GM21526 (cell line): ENCODE measurements around the gene P2RX6.

Experiments
- ATAC-seq: cut with Tn5 transposase; IDR thresholded peaks from one replicate; pipeline ENCODE4 v1.9.1; 2021; ENCODE audit warnings: moderate library complexity; ENCODE audit not compliant: unreplicated experiment, low FRiP score

P2RX6 gene

DNA sequence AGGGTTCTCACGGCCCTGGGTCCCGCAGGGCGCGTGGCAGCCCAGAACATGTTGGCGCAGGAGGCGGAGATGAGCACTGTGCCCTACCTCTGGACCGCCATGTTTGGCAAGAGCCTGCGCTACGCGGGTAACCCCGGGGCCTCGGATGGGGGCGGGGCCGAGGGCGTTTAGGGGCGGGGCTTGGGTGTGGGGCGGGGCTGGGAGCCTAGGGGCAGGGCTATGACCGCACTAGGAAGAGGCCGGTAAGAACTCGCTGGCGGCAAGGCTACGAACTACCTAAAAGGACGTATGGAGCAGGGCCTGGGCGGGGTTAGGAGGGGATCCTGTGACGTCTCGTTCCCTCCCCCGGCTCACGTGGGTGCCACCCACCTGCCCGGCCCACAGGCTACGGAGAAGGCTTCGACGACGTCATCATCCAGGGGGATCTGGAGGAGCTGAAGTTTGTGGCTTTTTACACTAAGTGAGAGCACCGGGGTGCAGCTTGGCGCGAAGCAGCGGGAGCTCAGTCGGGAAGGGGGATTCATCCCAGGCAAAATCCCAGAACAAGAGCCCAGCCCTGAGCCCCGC lies 35.6 kb upstream of the P2RX6 start:
- no peak for ATAC-seq

DNA sequence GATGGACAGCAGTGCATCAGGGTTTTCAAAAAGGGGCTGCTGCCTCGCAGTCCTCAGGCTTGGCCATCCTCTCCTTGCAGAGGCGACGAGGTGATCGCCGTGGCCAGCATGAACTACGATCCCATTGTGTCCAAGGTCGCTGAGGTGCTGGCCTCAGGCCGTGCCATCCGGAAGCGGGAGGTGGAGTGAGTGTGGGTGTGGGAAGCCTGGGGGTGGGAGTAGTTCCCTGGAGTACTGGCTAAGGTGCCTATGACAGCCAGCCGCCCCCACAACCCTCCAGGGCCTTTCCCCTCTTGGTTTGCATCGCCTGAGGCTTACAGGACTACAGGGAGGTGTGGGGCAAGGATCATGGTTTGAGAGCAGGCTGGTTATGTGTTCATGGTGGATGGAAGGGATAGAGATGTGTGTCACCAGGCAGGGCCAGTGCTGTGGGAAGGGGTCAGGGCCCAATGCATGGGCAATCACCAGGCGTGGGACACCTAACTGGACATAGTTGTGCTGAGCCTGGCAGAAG lies 35.0 kb upstream of the P2RX6 start:
- ATAC-seq, result no peak

DNA sequence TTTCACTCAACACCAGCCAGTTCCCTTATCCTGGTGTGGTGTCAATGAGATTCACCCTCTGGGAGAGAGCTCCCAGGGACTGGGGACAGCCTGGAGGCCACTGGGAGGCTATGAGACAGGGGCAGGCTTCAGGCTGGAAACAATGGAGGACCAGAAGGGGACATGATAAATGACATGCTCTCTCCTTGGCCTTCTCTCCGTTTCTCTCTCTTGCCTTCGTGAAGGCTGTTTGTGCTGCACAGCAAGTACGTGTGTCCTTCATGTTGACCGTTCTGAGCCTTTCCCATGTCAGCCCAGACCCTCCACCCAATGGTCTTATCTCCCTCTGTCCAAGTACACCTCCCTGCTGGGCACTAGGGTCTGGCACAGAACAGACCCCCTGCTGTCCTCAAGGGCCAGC lies 34.4 kb upstream of the P2RX6 start:
- ATAC-seq, result no peak

DNA sequence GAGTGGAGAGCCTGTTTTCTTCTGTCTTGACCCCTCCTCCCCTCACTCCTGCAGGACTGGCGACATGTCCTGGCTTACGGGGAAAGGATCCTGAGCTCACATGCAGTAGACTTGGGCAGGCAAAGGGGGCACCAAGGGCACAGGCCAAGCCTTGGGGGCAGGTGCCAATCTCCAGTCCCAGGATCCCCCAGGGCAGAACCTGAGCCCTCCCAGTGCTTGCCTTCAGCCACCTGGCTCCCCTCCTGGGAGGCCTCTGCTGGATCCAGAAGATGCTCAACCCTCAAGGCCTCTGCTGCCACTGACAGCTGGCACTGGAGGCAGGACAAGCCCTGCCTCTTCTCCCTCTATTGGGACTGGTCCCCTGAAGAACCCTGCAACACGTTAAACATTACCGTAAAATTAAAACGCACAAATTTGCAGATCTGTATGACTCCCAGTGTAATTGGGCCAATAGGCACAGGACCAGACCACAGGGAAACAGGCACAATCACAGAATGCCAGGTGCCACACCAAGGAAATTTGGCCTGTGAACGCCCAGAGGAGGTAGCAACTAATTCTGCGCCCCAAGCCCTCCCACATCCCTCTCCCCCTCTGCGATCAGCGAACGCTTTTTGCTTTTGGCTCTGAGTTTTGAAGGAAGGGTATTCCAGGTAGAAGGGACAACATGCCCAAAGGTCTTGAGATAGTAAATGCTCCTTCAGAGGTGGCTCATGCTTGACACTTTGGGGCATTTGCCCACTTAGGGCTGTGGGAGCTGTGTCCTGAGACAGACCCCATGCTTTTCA lies 33.8 kb upstream of the P2RX6 start:
- no peak for ATAC-seq

DNA sequence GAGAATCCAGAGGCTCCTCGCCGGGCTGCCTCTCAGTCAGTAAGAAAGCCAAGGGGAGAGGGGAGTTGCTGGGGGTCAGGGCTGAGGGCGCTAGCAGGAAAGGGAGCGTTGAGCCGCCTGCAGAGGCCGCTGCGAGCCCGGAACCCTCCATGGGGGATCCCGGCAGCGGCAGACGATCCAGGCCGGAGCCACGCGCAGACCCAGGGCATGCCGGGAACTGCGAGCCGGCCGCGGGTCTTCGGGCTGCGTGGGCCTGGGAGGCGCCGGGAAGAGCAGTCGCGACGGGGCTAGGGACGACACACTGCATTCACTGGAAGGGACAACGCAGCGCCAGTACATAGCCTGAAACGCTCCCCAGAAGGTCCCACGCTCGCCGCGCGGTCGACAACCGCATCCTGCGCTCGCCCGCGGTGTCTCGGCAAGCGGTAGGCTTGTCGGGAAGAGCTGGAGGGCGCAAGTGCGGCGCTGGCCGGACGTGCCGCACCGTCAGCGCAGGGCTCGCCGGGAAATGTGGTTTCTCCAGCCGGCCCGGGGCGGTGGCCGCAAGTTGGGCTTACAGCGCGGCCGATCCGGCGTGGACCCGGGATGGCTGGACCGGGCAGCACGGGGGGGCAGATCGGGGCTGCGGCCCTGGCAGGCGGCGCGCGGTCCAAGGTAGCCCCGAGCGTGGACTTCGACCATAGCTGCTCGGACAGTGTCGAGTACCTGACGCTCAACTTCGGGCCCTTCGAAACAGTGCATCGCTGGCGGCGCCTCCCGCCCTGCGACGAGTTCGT lies 33.0 kb upstream of the P2RX6 start, which contains the start of gene LZTR1:
LZTR1 (plus strand) TSS at position 511 of the 776 bp plus-strand sequence; CDS start at position 586, 75 bp downstream.
- ATAC-seq, result no peak

DNA sequence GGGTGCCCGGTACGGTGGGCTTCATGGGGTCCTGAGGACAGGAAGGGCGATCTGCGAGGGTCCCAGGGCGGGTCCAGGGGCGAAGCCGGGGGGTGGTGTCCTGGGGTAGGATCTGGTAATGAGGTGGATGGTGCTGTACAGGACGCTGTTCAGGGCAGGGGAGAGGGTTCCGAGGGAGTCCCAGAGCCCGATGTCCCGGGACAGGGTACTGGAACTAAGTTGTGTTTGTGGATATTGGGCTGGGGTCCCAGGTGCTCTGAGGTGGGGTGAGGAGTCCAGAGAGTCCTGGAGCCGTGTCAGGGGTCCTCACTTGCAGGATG lies 32.4 kb upstream of the P2RX6 start:
- no peak for ATAC-seq

DNA sequence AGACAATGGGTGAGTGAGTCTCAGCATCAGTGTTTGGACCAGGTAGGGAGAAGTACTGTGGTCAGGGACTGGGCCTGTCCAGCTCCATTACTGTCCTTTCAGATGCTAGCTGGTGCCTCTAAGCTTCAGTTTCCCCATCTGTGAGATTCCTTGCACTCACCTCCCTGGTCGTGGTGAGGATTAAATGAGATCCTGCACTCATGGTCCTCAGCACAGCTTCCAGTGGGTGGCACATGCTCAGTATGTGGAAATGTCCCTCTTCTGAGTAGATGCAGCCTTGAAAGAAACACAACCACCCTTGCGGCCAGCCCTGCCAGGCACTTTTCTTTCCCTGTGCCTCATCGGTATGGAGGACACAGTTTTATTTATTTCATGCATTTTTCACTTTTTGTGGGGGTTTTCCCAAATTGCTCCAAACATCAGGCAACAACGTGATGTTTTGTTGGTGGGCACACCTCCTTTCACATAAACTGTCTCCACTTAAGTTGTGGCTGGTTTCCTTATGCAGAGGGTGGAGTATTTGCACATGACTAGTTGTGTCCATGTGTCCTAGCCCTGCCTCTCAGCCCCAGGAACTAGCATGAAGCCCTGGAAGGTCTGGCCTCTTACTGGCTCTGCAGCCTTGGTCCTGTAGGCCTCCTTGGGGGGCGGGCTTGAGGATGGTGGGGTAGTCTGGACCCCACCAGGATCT lies 31.7 kb upstream of the P2RX6 start:
- no peak for ATAC-seq

DNA sequence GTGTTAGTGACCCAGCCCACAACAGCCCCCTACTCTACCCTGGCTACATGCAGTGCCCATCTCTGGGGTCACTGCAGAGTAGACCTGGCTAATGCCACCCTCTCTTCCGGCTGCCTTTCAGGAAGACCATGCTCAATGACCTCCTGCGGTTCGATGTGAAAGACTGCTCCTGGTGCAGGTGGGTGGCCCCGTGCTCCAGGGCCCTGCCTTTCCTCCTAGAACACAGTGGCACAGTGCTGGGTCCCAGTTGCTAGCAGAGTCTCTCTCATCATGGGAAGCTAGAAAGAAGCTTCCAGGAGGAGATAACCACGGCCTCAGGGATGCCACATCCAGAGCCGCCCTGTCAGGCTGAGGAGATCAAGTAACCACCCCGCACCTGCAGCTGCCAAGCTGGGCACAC lies 29.2 kb upstream of the P2RX6 start:
- no peak for ATAC-seq

DNA sequence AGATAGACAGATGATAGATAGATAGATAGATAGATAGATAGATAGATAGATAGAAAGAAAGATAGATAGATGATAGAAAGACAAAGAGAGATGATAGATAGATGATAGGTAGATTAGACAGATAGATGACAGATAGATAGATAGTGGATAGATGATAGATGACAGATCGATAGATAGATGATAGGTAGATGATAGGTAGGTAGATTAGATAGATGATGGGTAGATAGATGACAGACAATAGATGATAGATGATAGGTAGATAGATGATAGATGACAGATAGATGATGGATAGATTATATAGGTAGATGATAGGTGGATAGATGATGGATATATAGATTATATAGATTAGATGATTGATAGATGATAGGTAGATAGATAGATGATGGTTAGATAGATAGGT lies 28.6 kb upstream of the P2RX6 start:
- no peak for ATAC-seq

DNA sequence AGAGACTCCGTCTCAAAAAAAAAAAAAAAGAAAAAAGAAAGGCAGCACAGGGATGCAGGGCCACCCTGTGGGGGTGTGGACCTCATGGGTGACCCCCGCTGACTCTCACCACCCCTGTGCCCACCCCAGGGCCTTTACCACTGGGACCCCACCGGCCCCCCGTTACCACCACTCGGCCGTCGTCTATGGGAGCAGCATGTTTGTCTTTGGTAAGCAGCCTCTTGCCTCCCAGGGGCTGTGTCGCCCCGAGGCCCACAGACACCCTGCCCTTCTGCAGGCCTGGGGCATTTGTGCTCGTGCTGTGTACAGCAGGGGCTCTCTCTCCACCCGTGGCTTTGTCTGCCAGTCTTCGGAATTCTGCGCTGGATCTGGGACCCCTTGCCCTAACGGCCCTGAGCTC lies 27.6 kb upstream of the P2RX6 start:
- no peak for ATAC-seq

DNA sequence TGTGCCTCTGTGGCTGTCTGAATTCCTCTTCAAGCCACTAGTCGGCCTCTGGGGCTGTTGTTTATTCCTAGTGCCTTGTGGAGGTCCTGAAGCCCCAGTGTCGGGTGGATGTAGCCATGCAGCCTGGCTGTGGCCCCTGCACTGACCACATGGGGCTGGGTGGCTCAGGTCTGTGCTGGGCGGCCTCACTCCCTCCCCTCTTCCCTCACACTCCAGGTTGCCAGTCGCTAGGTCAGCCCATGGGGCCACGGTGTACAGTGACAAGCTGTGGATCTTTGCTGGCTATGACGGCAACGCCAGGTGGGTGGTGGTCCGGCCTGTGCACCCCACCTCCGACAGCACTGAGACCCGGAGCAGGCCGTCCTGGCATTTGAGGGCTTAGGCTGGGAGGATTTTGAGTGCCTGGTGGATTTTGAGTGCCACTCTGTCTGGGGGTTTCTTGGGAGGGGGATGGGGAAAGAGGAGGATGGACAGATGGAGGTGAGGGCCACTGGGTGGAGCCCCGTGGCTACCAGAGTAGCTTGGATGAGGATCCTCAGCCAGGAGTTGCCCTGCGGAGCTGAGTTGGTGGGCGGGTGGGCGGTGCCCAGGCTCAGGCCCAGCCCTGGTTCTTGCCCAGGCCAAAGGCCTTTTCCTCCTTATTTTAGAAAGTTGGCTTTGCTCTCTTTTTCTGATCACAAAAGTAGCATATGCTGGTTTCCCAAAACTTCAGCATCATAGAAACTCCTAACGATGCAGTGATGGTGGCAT lies 26.2 kb upstream of the P2RX6 start:
- ATAC-seq, result no peak

DNA sequence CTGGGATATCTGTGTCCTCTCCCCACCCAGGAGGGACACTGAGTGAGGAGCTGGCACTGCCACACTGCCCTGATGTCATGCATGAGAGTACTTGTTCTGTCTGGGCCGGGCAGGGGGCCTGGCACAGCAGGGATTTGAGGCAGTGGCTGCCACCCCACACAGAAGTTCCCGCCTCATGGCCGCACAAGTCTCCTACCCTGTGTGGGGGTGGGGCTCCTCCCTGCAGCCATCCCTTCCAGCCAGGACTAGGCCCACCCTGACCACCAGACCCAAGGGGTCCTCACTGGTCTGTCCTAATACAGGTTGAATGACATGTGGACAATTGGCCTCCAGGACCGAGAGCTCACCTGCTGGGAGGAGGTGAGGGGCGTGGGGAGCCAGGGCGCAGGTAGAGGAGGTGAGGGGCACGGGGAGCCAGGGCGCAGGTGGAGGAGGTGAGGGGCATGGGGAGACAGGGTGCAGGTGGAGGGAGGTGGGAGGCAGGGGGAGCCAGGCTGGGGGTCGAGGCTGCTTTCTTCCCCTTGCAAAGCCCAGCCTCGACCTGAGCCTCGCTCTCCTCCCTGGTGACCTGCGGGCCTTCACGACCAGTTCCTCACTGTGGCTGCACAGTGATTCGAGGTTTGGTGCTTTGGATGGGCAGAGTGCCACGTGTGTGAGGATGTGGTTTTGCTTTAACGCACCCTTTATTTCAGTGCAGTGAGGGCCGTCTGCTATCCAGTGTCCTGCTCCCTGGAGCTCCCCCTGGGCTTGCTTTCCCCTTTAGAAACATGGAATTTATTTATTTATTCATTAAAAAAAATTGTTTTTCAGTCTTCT lies 25.4 kb upstream of the P2RX6 start:
- ATAC-seq, result no peak

DNA sequence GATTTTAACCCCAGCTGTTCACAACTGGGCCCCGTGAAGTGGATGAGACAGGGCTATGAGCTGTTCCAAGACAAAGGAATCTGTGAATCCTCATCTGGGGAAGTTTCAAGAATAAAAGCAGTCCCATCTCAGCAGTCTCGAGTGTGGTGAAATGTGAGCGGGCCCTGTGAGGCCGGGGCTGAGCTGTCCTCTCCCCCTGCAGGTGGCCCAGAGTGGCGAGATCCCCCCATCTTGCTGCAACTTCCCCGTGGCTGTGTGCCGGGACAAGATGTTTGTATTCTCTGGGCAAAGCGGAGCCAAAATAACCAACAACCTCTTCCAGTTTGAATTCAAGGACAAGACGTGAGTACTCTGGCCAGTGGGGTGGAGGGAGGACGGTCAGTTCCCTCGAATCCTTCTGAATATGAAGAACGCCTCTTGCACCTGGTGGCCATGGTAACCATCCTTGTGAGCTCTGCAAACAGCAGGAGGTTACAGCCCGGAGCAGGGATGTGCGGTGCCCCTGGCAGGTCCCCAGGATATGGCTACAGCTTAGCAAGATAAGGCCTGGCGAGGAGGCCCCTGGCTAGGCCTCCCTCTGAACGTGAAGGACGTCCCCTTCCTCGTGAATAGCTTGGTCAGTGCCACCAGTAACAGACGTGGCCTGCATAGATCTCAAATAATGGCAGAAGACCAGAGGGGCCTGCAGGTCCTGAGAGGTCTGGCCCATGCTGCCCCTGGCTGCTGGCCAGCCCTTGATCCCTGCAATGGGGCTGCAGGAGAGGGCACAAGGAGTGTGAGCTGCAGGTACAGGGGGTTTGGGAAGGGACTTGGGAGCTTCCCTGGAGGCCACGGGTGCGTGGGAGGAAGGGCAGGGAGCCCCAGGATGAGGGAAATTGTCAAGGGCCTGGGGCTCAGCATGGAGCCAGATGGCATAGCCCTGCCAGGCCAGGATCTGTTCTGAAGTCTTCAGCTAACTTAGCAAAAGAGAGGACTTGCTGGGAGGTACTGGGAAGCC lies 24.5 kb upstream of the P2RX6 start:
- no peak for ATAC-seq

DNA sequence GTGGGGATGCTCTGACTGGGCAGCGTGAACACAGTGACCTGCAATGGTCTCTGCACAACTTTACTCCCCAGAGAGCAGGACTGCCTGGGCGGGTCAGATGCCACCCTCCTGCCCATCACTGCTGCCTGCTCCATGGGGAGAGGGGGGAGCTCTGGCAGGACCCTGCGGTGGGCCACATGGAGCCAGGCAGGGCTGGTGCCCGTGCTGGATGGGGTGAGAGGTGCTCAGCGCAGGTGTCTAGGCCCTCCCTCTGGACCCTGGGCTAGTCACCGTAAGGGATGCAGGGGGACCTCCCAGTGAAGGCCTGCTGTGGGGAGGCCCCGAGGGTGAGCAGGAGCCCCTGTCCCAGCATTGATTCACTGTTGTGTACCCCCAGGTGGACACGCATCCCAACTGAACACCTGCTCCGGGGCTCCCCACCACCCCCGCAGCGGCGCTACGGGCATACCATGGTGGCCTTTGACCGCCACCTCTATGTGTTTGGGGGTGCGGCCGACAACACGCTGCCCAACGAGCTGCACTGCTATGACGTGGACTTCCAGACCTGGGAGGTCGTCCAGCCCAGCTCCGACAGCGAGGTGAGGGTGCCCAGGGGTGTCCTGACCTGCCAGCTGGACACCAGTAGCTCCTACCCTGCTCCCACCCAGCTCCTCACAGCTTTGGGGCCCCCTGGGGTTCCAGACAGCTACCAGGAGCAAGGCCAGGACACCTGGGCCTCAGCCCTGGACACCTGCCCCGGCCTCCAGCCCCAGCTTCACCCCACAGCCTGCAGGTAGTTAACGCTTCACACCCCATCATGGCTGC lies 23.5 kb upstream of the P2RX6 start:
- ATAC-seq, result no peak

DNA sequence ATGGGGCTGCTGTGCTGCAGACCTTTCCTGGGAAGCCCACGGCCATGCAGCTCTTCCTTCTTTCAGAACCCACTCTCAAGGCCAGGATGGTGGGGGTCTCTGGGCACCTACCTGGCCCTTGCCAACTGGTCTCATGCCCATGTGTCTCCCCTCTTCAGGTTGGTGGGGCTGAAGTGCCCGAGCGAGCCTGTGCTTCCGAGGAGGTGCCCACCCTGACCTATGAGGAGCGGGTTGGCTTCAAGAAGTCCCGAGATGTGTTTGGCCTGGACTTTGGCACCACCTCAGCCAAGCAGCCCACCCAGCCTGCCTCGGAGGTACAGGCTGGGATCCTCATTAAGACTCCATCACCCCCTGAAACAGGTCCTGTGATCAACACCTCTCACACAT lies 22.9 kb upstream of the P2RX6 start:
- no peak for ATAC-seq

DNA sequence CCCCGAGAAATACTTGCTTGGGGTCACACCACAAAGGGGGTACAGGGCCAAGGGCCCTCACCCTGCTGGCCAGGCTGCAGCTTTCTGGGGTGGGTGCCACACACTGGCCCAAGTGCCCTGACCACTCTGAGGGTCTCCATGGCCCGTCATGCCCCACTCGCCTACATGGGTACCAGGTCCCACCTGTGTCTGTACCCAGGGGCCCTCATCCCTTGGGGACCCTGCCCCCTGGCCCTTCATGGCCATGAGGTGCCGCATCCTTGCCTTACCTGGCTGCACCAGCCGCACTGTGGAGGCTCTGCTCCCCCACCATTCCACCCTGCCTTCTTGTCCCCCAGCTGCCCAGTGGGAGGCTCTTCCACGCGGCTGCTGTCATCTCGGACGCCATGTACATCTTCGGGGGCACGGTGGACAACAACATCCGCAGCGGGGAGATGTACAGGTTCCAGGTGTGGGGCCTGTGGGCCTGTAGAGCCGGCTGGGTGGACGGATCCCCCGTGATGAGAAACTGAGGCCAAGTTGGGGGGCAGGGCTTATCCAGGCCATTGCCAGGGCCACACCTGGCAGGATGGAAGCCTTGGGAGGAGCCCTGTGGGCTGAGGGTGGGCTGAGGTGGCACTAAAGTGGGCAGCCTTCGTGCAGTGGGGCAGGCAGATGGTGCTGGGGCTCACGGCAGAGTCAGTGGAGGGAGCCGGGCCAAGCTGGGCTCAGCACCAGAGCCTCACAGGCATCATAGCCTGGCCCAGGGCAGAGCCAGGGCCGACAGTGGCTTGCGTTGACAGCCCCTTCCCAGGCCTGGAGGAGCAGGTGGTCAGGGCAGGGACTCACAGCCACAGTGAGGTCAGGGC lies 22.3 kb upstream of the P2RX6 start:
- ATAC-seq, result no peak
